ENCODE measurements around the gene GANAB.
"Not testable (repeated sequence)": the region's sequence is repeated elsewhere in the genome, so short reads cannot be mapped to it uniquely, and the experiment has no call there.

The GANAB gene

GRCh38 chr11:62591448-62592145 lies 54.8 kb downstream of the GANAB start, which contains the start of gene TUT1:
Gene TUT1, minus strand, starts transcription at chr11:62591523. Its CDS starts 38 bp downstream, at chr11:62591485.
- no peaks in the 10 kb centered on the region for H3K9me3 ChIP-seq (ENCODE audit: insufficient read depth, low read depth, low read length)
- H3K79me2 ChIP-seq (ENCODE audit: insufficient read depth, low read length) = peaks cover 59% of the 10 kb centered on the region
- no peak for TF ChIP-seq EZH2phosphoT487 (IDR thresholded peaks at IDR 0.05; ENCODE audit: borderline replicate concordance)
- TF ChIP-seq, protein P1, sequence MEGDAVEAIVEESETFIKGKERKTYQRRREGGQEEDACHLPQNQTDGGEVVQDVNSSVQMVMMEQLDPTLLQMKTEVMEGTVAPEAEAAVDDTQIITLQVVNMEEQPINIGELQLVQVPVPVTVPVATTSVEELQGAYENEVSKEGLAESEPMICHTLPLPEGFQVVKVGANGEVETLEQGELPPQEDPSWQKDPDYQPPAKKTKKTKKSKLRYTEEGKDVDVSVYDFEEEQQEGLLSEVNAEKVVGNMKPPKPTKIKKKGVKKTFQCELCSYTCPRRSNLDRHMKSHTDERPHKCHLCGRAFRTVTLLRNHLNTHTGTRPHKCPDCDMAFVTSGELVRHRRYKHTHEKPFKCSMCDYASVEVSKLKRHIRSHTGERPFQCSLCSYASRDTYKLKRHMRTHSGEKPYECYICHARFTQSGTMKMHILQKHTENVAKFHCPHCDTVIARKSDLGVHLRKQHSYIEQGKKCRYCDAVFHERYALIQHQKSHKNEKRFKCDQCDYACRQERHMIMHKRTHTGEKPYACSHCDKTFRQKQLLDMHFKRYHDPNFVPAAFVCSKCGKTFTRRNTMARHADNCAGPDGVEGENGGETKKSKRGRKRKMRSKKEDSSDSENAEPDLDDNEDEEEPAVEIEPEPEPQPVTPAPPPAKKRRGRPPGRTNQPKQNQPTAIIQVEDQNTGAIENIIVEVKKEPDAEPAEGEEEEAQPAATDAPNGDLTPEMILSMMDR (conservative IDR thresholded peaks at IDR 0.05; ENCODE audit: low read length) = no peak
- H3K27me3 ChIP-seq (ENCODE audit: insufficient read depth, low read length, poor library complexity, severe bottlenecking) = no peaks in the 10 kb centered on the region
- H3F3A ChIP-seq (ENCODE audit: low read depth) = peaks cover 12% of the 10 kb centered on the region
- H3K4me2 ChIP-seq (ENCODE audit: low read depth, low read length, poor library complexity, severe bottlenecking) = peak within 1 kb of the TSS; percentile 87
- peak within 1 kb of the TSS; percentile 93 for H3K4me3 ChIP-seq (ENCODE audit: low read length, poor library complexity, severe bottlenecking)
- peak within 1 kb of the TSS; percentile 69 for H2AFZ ChIP-seq (ENCODE audit: low read length)
- peak within 1 kb of the TSS; percentile 93 for H3K9ac ChIP-seq (ENCODE audit: low read depth, low read length, poor library complexity, severe bottlenecking)
- peaks cover 20% of the 10 kb centered on the region for H4K20me1 ChIP-seq (ENCODE audit: insufficient read depth, low read length, poor library complexity, severe bottlenecking)
- peaks cover 36% of the 10 kb centered on the region; the same call in 1 of the 2 replicates for H3K36me3 ChIP-seq (ENCODE audit: insufficient read depth, low read length)
- peaks cover 26% of the 10 kb centered on the region for H3K4me1 ChIP-seq (ENCODE audit: insufficient read depth, low read length, poor library complexity, severe bottlenecking)
- no peaks in the 10 kb centered on the region for H3K9me2 ChIP-seq (replicated peaks; ENCODE audit: low read depth, low read length)

DNA sequence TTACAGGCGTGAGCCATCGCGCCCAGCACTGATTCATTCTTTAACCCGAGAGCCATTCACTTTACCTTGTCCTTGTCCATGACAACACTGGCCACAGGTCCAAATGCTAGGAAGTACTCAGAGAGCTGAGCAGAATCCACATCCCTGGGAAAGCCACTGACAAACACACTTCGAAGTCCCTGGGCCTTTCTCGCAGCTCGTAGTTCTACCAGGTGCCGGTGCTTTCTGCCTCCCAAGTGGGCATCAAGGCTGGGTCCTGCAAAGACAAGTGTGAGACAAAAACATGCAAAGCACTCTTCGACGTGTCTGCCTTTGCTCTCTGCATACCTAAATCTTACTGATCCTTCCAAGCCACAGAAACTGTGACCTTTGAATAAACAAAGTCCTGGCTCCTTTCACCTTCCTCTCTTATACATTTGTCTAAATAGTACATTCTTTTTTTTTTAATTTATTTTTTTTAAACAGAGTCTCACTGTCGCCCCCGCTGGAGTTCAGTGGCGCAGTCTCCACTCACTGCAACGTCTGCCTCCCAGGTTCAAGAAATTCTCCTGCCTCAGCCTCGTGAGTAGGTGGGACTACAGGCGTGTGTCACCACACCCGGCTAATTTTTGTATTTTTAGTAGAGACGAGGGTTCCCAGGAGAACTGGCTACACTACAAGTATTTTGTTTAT lies 57.3 kb downstream of the GANAB start:
- Histone ChIP-seq H3K4me2 (ENCODE audit: low read depth, low read length, poor library complexity, severe bottlenecking) (peak overlapping the region; percentile 73), H2AFZ (ENCODE audit: low read length) (no peak overlapping the region), H3F3A (ENCODE audit: low read depth) (peaks cover 12% of the 10 kb centered on the region), H3K27me3 (ENCODE audit: insufficient read depth, low read length, poor library complexity, severe bottlenecking) (no peaks in the 10 kb centered on the region), H3K4me3 (ENCODE audit: low read length, poor library complexity, severe bottlenecking) (no peak overlapping the region), H4K20me1 (ENCODE audit: insufficient read depth, low read length, poor library complexity, severe bottlenecking) (peaks cover 18% of the 10 kb centered on the region), H3K9ac (ENCODE audit: low read depth, low read length, poor library complexity, severe bottlenecking) (peak overlapping the region; percentile 44), H3K79me2 (ENCODE audit: insufficient read depth, low read length) (peaks cover 59% of the 10 kb centered on the region), H3K9me3 (ENCODE audit: insufficient read depth, low read depth, low read length) (no peaks in the 10 kb centered on the region), H3K4me1 (ENCODE audit: insufficient read depth, low read length, poor library complexity, severe bottlenecking) (peaks cover 26% of the 10 kb centered on the region), H3K36me3 (ENCODE audit: insufficient read depth, low read length) (peaks cover 20% of the 10 kb centered on the region; the same call in 1 of the 2 replicates), H3K9me2 (replicated peaks; ENCODE audit: low read depth, low read length) (no peaks in the 10 kb centered on the region)
- no peak for TF ChIP-seq EZH2phosphoT487 (IDR thresholded peaks at IDR 0.05; ENCODE audit: borderline replicate concordance)
- TF ChIP-seq, protein P1 (conservative IDR thresholded peaks at IDR 0.05; ENCODE audit: low read length) = peak; percentile 52

GRCh38 chr11:62585356-62585755 lies 61.1 kb downstream of the GANAB start:
- peaks cover 65% of the 10 kb centered on the region for H3K79me2 ChIP-seq (ENCODE audit: insufficient read depth, low read length)
- peaks cover 11% of the 10 kb centered on the region for H3K4me1 ChIP-seq (ENCODE audit: insufficient read depth, low read length, poor library complexity, severe bottlenecking)
- H3K4me3 ChIP-seq (ENCODE audit: low read length, poor library complexity, severe bottlenecking); H3K4me2 ChIP-seq (ENCODE audit: low read depth, low read length, poor library complexity, severe bottlenecking); H3K9me2 ChIP-seq (replicated peaks; ENCODE audit: low read depth, low read length); H2AFZ ChIP-seq (ENCODE audit: low read length); H3F3A ChIP-seq (ENCODE audit: low read depth); H3K9me3 ChIP-seq (ENCODE audit: insufficient read depth, low read depth, low read length); H4K20me1 ChIP-seq (ENCODE audit: insufficient read depth, low read length, poor library complexity, severe bottlenecking); H3K9ac ChIP-seq (ENCODE audit: low read depth, low read length, poor library complexity, severe bottlenecking); H3K27me3 ChIP-seq (ENCODE audit: insufficient read depth, low read length, poor library complexity, severe bottlenecking): not testable (repeated sequence)
- H3K36me3 ChIP-seq (ENCODE audit: insufficient read depth, low read length) = peaks cover 20% of the 10 kb centered on the region; the same call in 1 of the 2 replicates

GRCh38 chr11:62581735-62582134 lies 64.7 kb downstream of the GANAB start:
- not testable (repeated sequence) for H3K4me3 ChIP-seq (ENCODE audit: low read length, poor library complexity, severe bottlenecking); H3K27me3 ChIP-seq (ENCODE audit: insufficient read depth, low read length, poor library complexity, severe bottlenecking); H2AFZ ChIP-seq (ENCODE audit: low read length); H3F3A ChIP-seq (ENCODE audit: low read depth); H3K9me2 ChIP-seq (replicated peaks; ENCODE audit: low read depth, low read length); H3K4me1 ChIP-seq (ENCODE audit: insufficient read depth, low read length, poor library complexity, severe bottlenecking); H3K9ac ChIP-seq (ENCODE audit: low read depth, low read length, poor library complexity, severe bottlenecking); H3K9me3 ChIP-seq (ENCODE audit: insufficient read depth, low read depth, low read length); H4K20me1 ChIP-seq (ENCODE audit: insufficient read depth, low read length, poor library complexity, severe bottlenecking); H3K4me2 ChIP-seq (ENCODE audit: low read depth, low read length, poor library complexity, severe bottlenecking)
- peaks cover 35% of the 10 kb centered on the region; the same call in 1 of the 2 replicates for H3K79me2 ChIP-seq (ENCODE audit: insufficient read depth, low read length)
- peaks cover 36% of the 10 kb centered on the region; the same call in 1 of the 2 replicates for H3K36me3 ChIP-seq (ENCODE audit: insufficient read depth, low read length)
